GM19372 (cell line): ENCODE results near the gene TMEM131.
"Not testable (repeated sequence)": the region's sequence is repeated elsewhere in the genome, so short reads cannot be mapped to it uniquely, and the experiment has no call there.

Experiments used
- ATAC-seq: cut with Tn5 transposase; IDR thresholded peaks from one replicate; pipeline ENCODE4 v1.9.1; 2021; ENCODE audit warnings: mild to moderate bottlenecking, low read depth, moderate library complexity; ENCODE audit not compliant: unreplicated experiment

Gene TMEM131

DNA sequence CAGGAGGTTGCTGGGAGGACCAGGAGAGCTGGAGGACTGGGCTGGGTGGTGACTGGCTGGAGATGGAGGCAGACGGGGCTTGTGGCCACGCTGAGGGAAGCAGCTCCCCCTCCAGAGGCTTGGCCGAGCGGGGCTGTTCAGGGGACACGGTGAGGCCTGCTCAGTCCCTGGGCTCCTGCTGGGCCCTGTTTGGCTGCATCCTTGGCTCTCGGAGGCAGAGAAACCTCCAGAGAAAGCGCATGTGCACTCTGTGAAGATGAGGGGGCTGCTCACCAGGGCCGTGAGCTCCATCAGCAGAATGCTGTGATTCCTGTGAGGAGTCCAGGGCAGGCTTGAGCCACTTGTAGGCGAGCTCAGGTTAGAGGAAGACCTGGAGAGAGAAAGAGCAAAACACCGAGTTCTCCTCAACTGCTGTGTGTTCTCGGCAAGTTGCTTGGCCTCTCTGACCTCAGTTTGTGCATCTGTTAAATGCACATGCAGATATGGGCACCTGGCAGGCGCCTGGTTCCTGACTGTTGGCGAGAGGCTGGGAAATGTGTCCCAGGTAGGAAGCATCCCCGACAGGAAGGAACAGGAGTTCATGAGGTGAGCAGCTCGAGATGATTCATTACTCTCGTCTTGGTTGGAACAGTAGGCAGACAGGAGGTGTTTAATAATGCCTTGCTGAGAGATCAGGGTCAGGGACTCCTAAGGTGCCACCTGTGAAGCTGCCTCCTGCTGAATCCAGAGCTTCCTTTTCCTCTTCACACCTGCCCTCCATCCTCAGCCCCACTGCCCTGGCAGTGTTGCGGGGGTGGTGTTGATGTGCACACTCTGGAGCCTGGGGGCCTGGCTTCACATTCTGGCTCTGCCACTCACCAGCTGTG is 281.4 kb downstream of the TMEM131 start:
- ATAC-seq, result no peak

- ATAC-seq, result no peak
Measured at GRCh38 chr2:97713296-97714083, 282.3 kb downstream of the TMEM131 start, which contains the start of gene ZAP70. ZAP70 (plus strand) TSS chr2:97713576; CDS start chr2:97724037, 10,461 bp downstream.

DNA sequence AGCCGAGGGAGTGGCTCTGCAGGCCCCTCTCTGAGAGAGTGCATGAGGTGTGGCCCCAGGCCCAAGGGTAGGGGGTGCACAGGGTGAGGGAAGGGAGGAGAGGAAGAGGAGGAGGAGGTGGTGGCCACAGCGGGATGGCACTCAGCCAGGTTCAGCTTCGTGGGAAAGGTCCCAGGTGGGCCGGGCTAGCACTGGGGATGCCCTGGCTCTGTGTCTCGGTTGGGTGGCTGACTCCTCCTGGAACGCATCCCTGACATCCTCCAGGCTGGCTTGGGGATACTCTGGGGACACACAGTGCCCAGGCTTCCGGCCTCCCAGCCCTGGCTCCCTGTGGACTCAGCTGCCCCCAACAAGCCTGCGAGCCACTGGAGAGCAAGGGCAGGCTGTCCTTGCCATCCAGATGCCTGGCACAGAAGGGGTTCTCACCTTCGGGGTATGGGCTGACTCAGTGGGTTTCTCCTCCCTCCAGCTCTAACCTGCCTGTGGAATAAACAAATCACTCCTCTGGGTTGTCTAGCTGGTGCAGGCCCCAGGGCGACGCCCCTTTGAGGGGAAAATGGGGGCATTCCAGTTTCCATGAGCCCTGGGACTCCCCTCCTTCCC is 283.0 kb downstream of the TMEM131 start:
- ATAC-seq, result no peak

DNA sequence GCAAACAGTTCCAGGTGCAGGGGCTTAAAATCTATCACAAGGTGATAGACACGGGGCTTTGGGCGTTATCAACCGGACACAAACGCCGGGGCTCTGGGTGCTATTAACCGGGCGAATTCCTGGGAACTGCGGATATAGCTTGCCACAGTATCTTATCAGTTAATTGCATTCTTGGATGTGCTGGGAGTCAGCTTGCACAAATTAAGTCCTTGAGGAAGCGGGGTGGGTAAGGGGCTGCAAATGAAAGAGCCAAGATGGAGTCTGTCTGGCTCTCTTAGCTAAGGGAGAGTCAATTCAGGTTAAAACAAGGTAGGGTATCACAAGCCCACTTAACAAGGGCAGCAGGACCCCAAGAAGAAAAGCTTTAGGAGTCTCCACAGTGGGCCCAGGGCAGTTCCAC is 283.6 kb downstream of the TMEM131 start:
- not testable (repeated sequence) for ATAC-seq

GRCh38 chr2:97711394-97711711 is 284.4 kb downstream of the TMEM131 start:
- no peak for ATAC-seq

DNA sequence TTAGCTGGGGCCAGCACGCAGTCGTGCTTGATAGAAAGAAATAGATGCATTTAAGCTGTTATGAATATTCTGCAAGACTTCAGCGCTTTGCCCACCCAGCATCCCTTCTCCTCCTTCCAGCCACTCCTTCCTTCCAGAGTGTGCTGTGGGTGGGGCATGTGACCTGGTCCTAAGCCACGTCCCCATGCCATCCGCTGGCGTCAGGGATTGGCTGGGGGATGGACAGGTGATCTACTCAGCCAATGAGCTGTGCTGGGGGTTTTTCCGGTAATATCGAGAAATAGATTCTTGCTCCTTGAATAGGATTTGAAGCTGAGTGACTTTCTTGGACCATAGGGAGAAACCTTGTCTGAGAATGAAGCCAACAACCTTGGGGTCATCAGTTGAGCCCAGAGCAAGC is 287.1 kb downstream of the TMEM131 start:
- ATAC-seq, result no peak

- no peak for ATAC-seq
Measured at GRCh38 chr2:97708048-97708380, 287.7 kb downstream of the TMEM131 start.

GRCh38 chr2:97707362-97708047 is 288.2 kb downstream of the TMEM131 start:
- no peak for ATAC-seq

DNA sequence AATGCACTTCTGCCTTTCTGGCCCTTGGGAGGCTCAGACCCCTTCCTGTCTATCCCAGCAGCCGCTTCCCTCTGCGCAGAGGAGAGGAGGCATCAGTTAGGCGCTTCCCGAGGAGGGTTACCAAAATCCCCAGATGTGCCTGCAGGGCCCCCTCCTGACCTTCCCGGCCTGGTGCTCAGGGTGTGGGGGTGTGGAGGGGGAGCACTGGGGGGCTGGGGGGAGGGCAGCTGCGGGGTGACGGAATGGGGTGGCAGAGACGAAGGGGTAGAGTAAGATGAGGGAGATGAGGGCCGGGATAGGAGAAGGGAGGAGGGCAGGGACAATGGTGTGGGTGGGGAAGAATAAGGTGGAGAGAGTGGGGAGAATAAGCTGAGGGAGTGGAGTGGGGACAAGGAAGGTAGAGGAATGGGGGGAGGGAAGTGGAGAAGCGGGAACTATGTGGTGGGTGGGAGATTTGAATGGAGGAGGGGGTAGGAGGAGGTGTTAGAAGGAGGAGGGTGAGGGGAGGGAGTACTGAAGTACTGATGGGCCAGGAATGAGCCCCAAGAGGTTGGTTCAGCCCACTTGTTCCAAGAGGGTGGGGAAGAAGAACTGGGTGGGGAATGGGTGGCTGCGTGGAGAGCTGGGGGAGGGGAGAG is 288.9 kb downstream of the TMEM131 start:
- ATAC-seq, result no peak
